OCI-LY1 (cell line): ENCODE measurements around the gene TMEM204.

ENCODE experiments used
- H2AFZ ChIP-seq: fragments of 200-600 bp; sonication (generic), shearing (Covaris generic); 2 replicates; pipeline ENCODE4 v1.6.0; 2014; ENCODE audit warnings: antibody characterized with exemption, mild to moderate bottlenecking, low read length
- H3F3A ChIP-seq: fragments of 200-600 bp; sonication (generic), shearing (Covaris generic); 2 replicates; pipeline ENCODE4 v1.6.0; 2014; ENCODE audit warnings: mild to moderate bottlenecking, antibody characterized with exemption, low read length, moderate library complexity; ENCODE audit not compliant: insufficient read depth
- H3K27ac ChIP-seq: fragments of 200-600 bp; sonication (generic); 2 replicates; pipeline ENCODE4 v1.5.1; 2014; ENCODE audit warnings: low read length, mixed run types, mild to moderate bottlenecking, low read depth; ENCODE audit not compliant: poor library complexity, severe bottlenecking
- H3K27me3 ChIP-seq: fragments of 200-600 bp; sonication (generic); 2 replicates; pipeline ENCODE4 v1.6.0; 2014; ENCODE audit warnings: antibody characterized with exemption, mild to moderate bottlenecking, low read length, moderate library complexity; ENCODE audit not compliant: insufficient read depth
- H3K36me3 ChIP-seq: fragments of 200-600 bp; sonication (generic); 2 replicates; pipeline ENCODE4 v1.6.1; 2014; ENCODE audit warnings: mild to moderate bottlenecking, antibody characterized with exemption, low read length, moderate library complexity, mixed read lengths; ENCODE audit not compliant: insufficient read depth
- H3K4me1 ChIP-seq: fragments of 200-600 bp; sonication (generic); 2 replicates; pipeline ENCODE4 v1.5.1; 2014; ENCODE audit warnings: mild to moderate bottlenecking, low read length, moderate library complexity; ENCODE audit not compliant: insufficient read depth, severe bottlenecking
- H3K4me2 ChIP-seq: fragments of 200-600 bp; sonication (generic), shearing (Covaris generic); 2 replicates; pipeline ENCODE4 v1.6.1; 2014; ENCODE audit warnings: low read length
- H3K4me3 ChIP-seq: fragments of 200-600 bp; sonication (generic); 2 replicates; pipeline ENCODE4 v1.5.1; 2014; ENCODE audit warnings: low read length, low read depth, mild to moderate bottlenecking, mixed read lengths; ENCODE audit not compliant: poor library complexity, severe bottlenecking
- H3K79me2 ChIP-seq: fragments of 200-600 bp; shearing (Covaris generic); 2 replicates; pipeline ENCODE4 v1.6.1; 2016; ENCODE audit warnings: mixed run types, low read length, mixed read lengths; ENCODE audit not compliant: insufficient read depth
- H3K9ac ChIP-seq: fragments of 200-600 bp; sonication (generic), shearing (Covaris generic); 2 replicates; pipeline ENCODE4 v1.6.1; 2014; ENCODE audit warnings: mild to moderate bottlenecking, low read length, mixed read lengths
- H3K9me2 ChIP-seq: fragments of 200-600 bp; sonication (generic), shearing (Covaris generic); 2 replicates; pipeline ENCODE4 v1.6.1; 2014; ENCODE audit warnings: low read depth, mild to moderate bottlenecking, low read length, mixed read lengths
- H3K9me3 ChIP-seq: fragments of 200-600 bp; shearing (Covaris generic); 2 replicates; pipeline ENCODE4 v1.6.1; 2014; ENCODE audit warnings: low read length, mixed read lengths
- H4K20me1 ChIP-seq: fragments of 200-600 bp; sonication (generic), shearing (Covaris generic); 2 replicates; pipeline ENCODE4 v1.6.0; 2016; ENCODE audit warnings: mild to moderate bottlenecking, low read length; ENCODE audit not compliant: insufficient read depth
- CTCF ChIP-seq: fragments of 200-600 bp; sonication (generic), shearing (Covaris generic); IDR thresholded peaks from 2 replicates; pipeline ENCODE4 v1.5.1; 2017; ENCODE audit warnings: mild to moderate bottlenecking, antibody characterized with exemption, low read length, moderate library complexity, mixed read lengths
- EZH2 ChIP-seq: fragments of 200-600 bp; sonication (generic), shearing (Covaris generic); IDR thresholded peaks from 2 replicates; pipeline ENCODE4 v1.8.0; 2017; ENCODE audit warnings: borderline replicate concordance, mixed run types, mild to moderate bottlenecking, antibody characterized with exemption, low read length, moderate library complexity, mixed read lengths

The TMEM204 gene

GRCh38 chr16:1494711-1495110 lies 38.8 kb upstream of the TMEM204 start:
- Histone ChIP-seq H4K20me1 (no peaks in the 10 kb centered on the region), H3K79me2 (no peaks in the 10 kb centered on the region), H3F3A (no peaks in the 10 kb centered on the region), H3K9me2 (no peaks in the 10 kb centered on the region), H3K9ac (peak overlapping the region; percentile 80; the same call in 1 of the 2 replicates), H3K4me3 (peak overlapping the region; percentile 82), H2AFZ (no peak overlapping the region), H3K9me3 (no peaks in the 10 kb centered on the region), H3K27ac (no peak overlapping the region), H3K36me3 (peaks cover 32% of the 10 kb centered on the region), H3K27me3 (no peaks in the 10 kb centered on the region), H3K4me2 (peak overlapping the region; percentile 85), H3K4me1 (peaks cover 18% of the 10 kb centered on the region)
- TF ChIP-seq CTCF = no peak
- no peak for TF ChIP-seq EZH2

- H3K27ac ChIP-seq = no peak overlapping the region
- no peak overlapping the region for H3K4me3 ChIP-seq
- peak overlapping the region; percentile 85; the same call in 1 of the 2 replicates for H3K4me2 ChIP-seq
- TF ChIP-seq EZH2 = no peak
- TF ChIP-seq CTCF = no peak
- H3K9me2 ChIP-seq = no peaks in the 10 kb centered on the region
- no peak overlapping the region for H2AFZ ChIP-seq
- no peaks in the 10 kb centered on the region for H3K9me3 ChIP-seq
- peaks cover 35% of the 10 kb centered on the region for H3K36me3 ChIP-seq
- H3K79me2 ChIP-seq = no peaks in the 10 kb centered on the region
- no peaks in the 10 kb centered on the region for H4K20me1 ChIP-seq
- peaks cover 18% of the 10 kb centered on the region for H3K4me1 ChIP-seq
- H3K9ac ChIP-seq = no peak overlapping the region
- no peaks in the 10 kb centered on the region for H3F3A ChIP-seq
- no peaks in the 10 kb centered on the region for H3K27me3 ChIP-seq
These were observed 38.1 kb upstream of the TMEM204 start for GRCh38 chr16:1495211-1495888.

GRCh38 chr16:1495889-1496262 lies 37.6 kb upstream of the TMEM204 start:
- Histone ChIP-seq H3K9ac (no peak overlapping the region), H4K20me1 (no peaks in the 10 kb centered on the region), H3K27ac (no peak overlapping the region), H3K36me3 (peaks cover 40% of the 10 kb centered on the region), H3F3A (no peaks in the 10 kb centered on the region), H3K9me2 (no peaks in the 10 kb centered on the region), H3K4me3 (no peak overlapping the region), H3K4me1 (peaks cover 18% of the 10 kb centered on the region), H3K4me2 (no peak overlapping the region), H3K9me3 (no peaks in the 10 kb centered on the region), H3K79me2 (no peaks in the 10 kb centered on the region), H2AFZ (no peak overlapping the region), H3K27me3 (no peaks in the 10 kb centered on the region)
- no peak for TF ChIP-seq EZH2
- TF ChIP-seq CTCF = no peak
